GM18951 (cell line): Measurements from ENCODE around the gene SPATC1L.
"Not testable (repeated sequence)": the region's sequence is repeated elsewhere in the genome, so short reads cannot be mapped to it uniquely, and the experiment has no call there.

ENCODE experiments used
- POLR2A ChIP-seq: IDR thresholded peaks from 4 replicates; pipeline ENCODE4 v1.6.1; 2011; ENCODE audit warnings: mild to moderate bottlenecking; ENCODE audit not compliant: insufficient read length, insufficient read depth; ENCODE audit errors: extremely low read depth
- in situ Hi-C: fragments of 300-500 bp; cut with MboI; formaldehyde crosslinking; loops from one replicate; pipeline ENCODE4 v1.12.0; 2022; ENCODE audit warnings: low sequenced_read_pairs, mixed read lengths, inconsistent platforms; ENCODE audit not compliant: unreplicated experiment

The SPATC1L gene

DNA sequence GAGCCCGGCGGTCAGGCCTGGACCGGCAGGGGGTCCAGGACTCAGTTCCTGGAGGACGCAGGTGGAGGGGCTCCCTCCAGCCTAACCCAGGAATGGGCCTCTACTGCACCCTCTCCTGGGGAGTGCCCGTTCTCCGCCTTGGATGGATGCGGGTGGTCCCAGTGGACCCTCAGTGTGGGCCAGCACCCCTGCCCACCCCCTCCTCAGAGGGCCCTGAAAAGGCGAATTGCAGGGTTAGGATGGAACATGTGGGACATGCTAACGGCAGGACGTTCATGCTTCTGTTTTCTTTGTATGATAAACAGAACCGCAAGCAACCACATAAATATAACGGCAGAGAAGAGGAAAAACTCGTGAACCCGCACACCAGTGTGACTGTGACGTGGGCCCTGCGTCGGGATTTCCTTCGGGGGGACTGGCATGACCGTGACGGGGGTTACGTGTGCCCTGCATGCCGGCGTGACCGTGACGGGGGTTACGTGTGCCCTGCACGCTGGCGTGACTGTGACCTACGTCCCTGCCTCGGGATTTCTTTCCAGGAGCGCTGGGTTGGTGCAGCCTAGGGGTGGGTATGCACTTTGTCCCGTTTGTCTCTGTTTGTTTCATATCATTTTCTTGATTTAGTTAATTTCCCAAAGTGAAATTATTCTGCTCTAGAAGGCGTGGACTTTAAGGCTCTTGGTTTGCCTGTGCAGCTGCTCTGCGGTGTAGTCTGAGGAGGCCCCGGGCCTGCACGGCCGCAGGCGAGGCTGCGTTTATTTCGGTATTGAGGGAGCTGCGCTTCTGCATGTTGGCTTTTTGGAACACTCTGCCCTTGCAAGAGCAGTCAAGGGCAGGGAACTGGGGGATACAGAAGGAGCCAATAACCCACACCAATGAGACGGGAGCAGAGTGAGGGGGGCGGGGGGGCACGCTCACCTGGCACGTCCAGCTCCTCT lies 32.0 kb downstream of the SPATC1L start:
- in situ Hi-C loops = no loop called here
- no peak for TF ChIP-seq POLR2A

GRCh38 chr21:46151261-46151988 lies 32.8 kb downstream of the SPATC1L start:
- TF ChIP-seq POLR2A = no peak
- in situ Hi-C loops = no loop called here

DNA sequence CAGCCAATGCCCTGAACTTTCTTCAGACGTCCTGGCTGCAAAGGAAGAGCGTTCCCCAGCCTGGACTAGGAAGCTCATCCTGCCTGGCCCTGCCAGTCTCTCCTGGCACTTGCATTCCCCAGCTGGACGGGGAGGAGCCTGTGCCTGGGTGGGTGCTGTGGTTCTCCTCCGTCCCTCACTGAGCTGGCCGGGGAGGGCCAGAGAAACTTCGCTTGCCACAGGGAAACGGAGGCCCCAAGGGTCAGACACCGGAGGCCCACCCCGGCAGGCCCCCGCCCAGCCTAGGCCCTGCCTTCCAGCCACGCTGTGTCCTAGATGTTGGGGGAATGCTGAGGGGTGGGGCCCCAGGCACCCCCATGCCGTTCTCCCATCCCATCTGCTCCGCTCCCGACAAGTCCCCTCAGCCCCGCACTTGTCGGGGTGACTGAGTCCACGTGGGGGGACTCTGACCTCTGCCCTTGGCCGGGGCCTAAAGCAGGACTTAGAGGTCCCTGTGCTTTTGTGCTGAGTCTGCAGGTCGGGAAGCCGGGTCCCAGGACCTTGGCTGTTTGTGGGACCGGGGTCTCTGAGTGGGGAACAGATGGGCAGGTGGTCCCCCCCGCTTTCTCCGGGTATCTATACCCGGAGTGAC lies 33.7 kb downstream of the SPATC1L start:
- no peak for TF ChIP-seq POLR2A
- in situ Hi-C loops = no loop called here

DNA sequence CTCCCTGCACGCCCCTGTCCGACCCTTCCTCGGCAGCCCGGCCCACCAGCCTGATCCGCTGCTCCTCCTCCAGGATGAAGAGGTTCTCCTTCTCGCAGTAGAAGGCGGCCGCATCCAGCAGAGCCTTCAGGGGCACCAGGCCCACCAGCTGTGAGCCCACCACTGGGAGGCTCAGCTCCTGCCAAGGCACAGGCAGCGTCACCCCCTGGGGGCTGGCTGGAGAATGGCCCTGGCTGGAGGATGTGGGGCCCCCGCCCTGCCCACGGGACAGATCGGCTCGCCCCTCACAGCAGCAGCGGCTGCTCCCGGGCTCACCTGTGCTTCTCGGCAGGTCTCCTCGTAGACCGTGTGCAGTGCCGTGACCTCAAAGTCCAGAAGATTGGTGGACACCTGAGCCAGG lies 34.2 kb downstream of the SPATC1L start:
- in situ Hi-C loops = no loop called here
- no peak for TF ChIP-seq POLR2A

- in situ Hi-C loops = no loop called here
Observed at GRCh38 chr21:46149205-46149901, 34.9 kb downstream of the SPATC1L start.

GRCh38 chr21:46148106-46148505 lies 36.2 kb downstream of the SPATC1L start:
- in situ Hi-C loops = no loop called here

More at GRCh38 chr21:46149205-46149901, 34.9 kb downstream of the SPATC1L start:
- no peak for TF ChIP-seq POLR2A

DNA sequence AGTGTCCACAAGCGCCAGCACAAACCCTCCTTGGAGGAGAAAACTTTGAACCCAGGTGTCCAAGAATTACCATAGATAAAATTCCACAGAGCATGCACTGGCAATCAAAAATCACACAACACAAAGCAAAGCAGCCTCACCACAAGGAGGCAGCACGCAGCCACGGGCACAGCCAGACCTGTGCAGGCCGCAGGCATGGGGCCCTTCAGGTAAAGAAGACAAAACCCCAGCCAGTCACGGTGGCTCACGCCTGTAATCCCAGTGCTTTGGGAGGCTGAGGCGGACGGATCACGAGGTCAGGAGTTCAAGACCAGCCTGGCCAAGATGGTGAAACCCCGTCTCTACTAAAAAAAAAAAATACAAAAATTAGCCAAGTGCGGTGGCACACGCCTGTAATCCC lies 36.8 kb downstream of the SPATC1L start:
- in situ Hi-C loops = not testable (repeated sequence)

More at GRCh38 chr21:46148106-46148505, 36.2 kb downstream of the SPATC1L start:
- no peak for TF ChIP-seq POLR2A

- TF ChIP-seq POLR2A = no peak
- in situ Hi-C loops = no loop called here
Observed at GRCh38 chr21:46146856-46147255, 37.4 kb downstream of the SPATC1L start.

DNA sequence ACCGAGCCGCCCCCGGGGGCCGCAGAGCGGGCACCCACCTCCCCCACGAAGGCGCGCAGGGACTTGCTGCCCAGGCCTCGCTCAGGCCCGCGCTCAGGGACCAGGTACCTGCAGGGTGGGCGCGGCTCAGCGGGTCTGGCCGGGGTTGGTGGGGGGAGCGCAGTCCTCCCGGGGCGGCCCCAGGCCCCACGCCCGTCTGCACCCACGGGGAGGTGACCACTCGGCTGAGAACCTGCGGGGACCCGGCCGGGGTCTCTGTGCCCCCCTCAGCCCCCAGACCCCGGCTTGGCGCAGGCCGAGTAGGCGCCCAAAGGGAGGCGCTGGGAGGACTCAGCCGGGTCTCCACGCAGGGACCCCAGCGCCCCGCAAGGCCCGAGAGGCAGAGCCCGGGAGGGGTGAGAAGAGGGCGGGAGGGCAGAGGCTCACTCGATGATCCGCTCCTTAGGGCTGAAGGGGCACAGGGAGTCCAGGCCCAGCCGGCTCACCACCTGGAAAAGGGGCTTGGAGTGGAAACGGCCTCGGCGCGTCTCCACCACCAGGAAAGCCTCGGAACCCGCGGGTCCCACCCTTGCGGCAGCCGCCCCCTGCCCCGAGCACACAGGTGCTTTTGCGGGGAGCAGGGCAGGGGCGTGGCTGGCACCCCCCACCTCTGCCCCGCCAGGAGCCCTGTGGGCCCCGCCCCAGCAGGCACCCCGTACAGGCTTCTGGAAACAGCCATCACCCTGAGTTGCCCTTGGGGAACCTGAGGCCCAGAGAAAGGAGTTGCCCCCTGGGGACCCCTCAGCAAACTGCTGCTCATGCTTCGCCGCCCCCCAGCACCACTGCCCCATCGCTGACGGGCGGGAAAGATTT lies 38.2 kb downstream of the SPATC1L start:
- in situ Hi-C loops = no loop called here
- TF ChIP-seq POLR2A = no peak

GRCh38 chr21:46145159-46145839 lies 39.0 kb downstream of the SPATC1L start:
- in situ Hi-C loops = no loop called here
- TF ChIP-seq POLR2A = no peak

GRCh38 chr21:46144464-46145070 lies 39.7 kb downstream of the SPATC1L start:
- no peak for TF ChIP-seq POLR2A
- in situ Hi-C loops = no loop called here
